Measurements from ENCODE around the gene TNRC6B.

- TF ChIP-seq GATA3 (IDR thresholded peaks at IDR 0.05; ENCODE audit: low read depth, low read length), result no peak
- no peak for TF ChIP-seq GATA2 (IDR thresholded peaks at IDR 0.05; ENCODE audit: low read depth, low read length)
Measured at GRCh38 chr22:40218723-40219294, 41.1 kb downstream of the TNRC6B start.
